SK-N-SH treated with all-trans-retinoic acid at 6 μM for 48 hours (cell line): ENCODE measurements around the gene SPATA20.

Experiments used
- ATAC-seq: fragments of 200-7000 bp; cut with Tn5 transposase; 3 replicates; pipeline ENCODE4 v1.9.1; 2020; ENCODE audit warnings: mild to moderate bottlenecking, moderate library complexity
- ARNTL ChIP-seq: fragments of 450-650 bp; formaldehyde crosslinking; IDR thresholded peaks from 2 replicates; pipeline ENCODE4 v1.5.0; 2020; ENCODE audit warnings: low read depth, mild to moderate bottlenecking, moderate library complexity, borderline replicate concordance
- CREB5 ChIP-seq: fragments of 250-450 bp; sonication (Bioruptor Pico); IDR thresholded peaks from 2 replicates; pipeline ENCODE4 v1.5.1; 2020; ENCODE audit warnings: low read depth, mild to moderate bottlenecking, moderate library complexity
- CSDC2 ChIP-seq: fragments of 250-450 bp; sonication (Bioruptor Pico); IDR thresholded peaks from 2 replicates; pipeline ENCODE4 v1.5.0; 2020; ENCODE audit warnings: mild to moderate bottlenecking, moderate library complexity
- CSRNP3 ChIP-seq: fragments of 250-450 bp; sonication (Bioruptor Pico); IDR thresholded peaks from 2 replicates; pipeline ENCODE4 v1.5.1; 2021; ENCODE audit warnings: mild to moderate bottlenecking, moderate library complexity
- ESRRG ChIP-seq: fragments of 250-450 bp; sonication (Bioruptor Pico); IDR thresholded peaks from 2 replicates; pipeline ENCODE4 v1.6.1; 2021; ENCODE audit warnings: mild to moderate bottlenecking
- GLIS3 ChIP-seq: fragments of 250-450 bp; sonication (Bioruptor Pico); IDR thresholded peaks from 2 replicates; pipeline ENCODE4 v1.5.0; 2020; ENCODE audit warnings: mild to moderate bottlenecking, moderate library complexity
- ISL1 ChIP-seq: fragments of 250-450 bp; sonication (Bioruptor Pico); IDR thresholded peaks from 2 replicates; pipeline ENCODE4 v2.1.2; 2022; ENCODE audit warnings: mild to moderate bottlenecking, moderate library complexity
- OSR1 ChIP-seq: fragments of 250-450 bp; sonication (Bioruptor Pico); IDR thresholded peaks from 2 replicates; pipeline ENCODE4 v1.8.0; 2022; ENCODE audit warnings: moderate library complexity, mild to moderate bottlenecking, inconsistent platforms
- POU6F1 ChIP-seq: fragments of 250-450 bp; sonication (Bioruptor Pico); IDR thresholded peaks from 2 replicates; pipeline ENCODE4 v1.8.0; 2021; ENCODE audit warnings: low read depth, mild to moderate bottlenecking, moderate library complexity, borderline replicate concordance
- PPARA ChIP-seq: fragments of 250-450 bp; sonication (Bioruptor Pico); IDR thresholded peaks from 2 replicates; pipeline ENCODE4 v1.5.0; 2020; ENCODE audit warnings: mild to moderate bottlenecking, borderline replicate concordance
- RARB ChIP-seq: fragments of 250-450 bp; sonication (Bioruptor Pico); IDR thresholded peaks from 2 replicates; pipeline ENCODE4 v1.8.0; 2021; ENCODE audit warnings: mild to moderate bottlenecking, moderate library complexity
- SNAI2 ChIP-seq: fragments of 250-450 bp; sonication (Bioruptor Pico); IDR thresholded peaks from 2 replicates; pipeline ENCODE4 v1.5.0; 2020; ENCODE audit warnings: mild to moderate bottlenecking, moderate library complexity
- TCF4 ChIP-seq: fragments of 250-450 bp; sonication (Bioruptor Pico); IDR thresholded peaks from 2 replicates; pipeline ENCODE4 v1.8.0; 2021; ENCODE audit warnings: mild to moderate bottlenecking, moderate library complexity, borderline replicate concordance
- TOX ChIP-seq: fragments of 250-450 bp; sonication (Bioruptor Pico); IDR thresholded peaks from 2 replicates; pipeline ENCODE4 v1.8.0; 2021; ENCODE audit warnings: mild to moderate bottlenecking, moderate library complexity, borderline replicate concordance
- TSHZ2 ChIP-seq: fragments of 250-450 bp; sonication (Bioruptor Pico); IDR thresholded peaks from 2 replicates; pipeline ENCODE4 v1.5.0; 2020; ENCODE audit warnings: mild to moderate bottlenecking, moderate library complexity
- ZC3H10 ChIP-seq: fragments of 250-450 bp; sonication (Bioruptor Pico); IDR thresholded peaks from 2 replicates; pipeline ENCODE4 v1.5.1; 2021; ENCODE audit warnings: mild to moderate bottlenecking, moderate library complexity
- ZFP3 ChIP-seq: fragments of 250-450 bp; sonication (Bioruptor Pico); IDR thresholded peaks from 2 replicates; pipeline ENCODE4 v1.5.0; 2020; ENCODE audit warnings: mild to moderate bottlenecking, moderate library complexity
- ZFP30 ChIP-seq: fragments of 450-650 bp; formaldehyde crosslinking; IDR thresholded peaks from 2 replicates; pipeline ENCODE4 v1.5.0; 2022; ENCODE audit warnings: mild to moderate bottlenecking, moderate library complexity
- ZNF565 ChIP-seq: fragments of 450-650 bp; formaldehyde crosslinking; conservative IDR thresholded peaks from 2 replicates; pipeline ENCODE4 v1.5.0; 2020; ENCODE audit warnings: low read depth, mild to moderate bottlenecking, moderate library complexity
- ZNF70 ChIP-seq: fragments of 450-650 bp; formaldehyde crosslinking; IDR thresholded peaks from 2 replicates; pipeline ENCODE4 v1.5.0; 2020; ENCODE audit warnings: mild to moderate bottlenecking, moderate library complexity
- ZNF8 ChIP-seq: fragments of 450-650 bp; formaldehyde crosslinking; IDR thresholded peaks from 2 replicates; pipeline ENCODE4 v1.5.0; 2020; ENCODE audit warnings: mild to moderate bottlenecking, moderate library complexity

Gene SPATA20

GRCh38 chr17:50585346-50585745, 38.4 kb downstream of the SPATA20 start:
- ATAC-seq, result no peak
- TF ChIP-seq ISL1 (CRISPR knock-in tag), result no peak
- no peak for TF ChIP-seq SNAI2 (CRISPR knock-in tag)
- TF ChIP-seq OSR1, result no peak
- TF ChIP-seq CREB5 (CRISPR knock-in tag), result no peak

GRCh38 chr17:50585891-50586290, 38.9 kb downstream of the SPATA20 start:
- TF ChIP-seq CREB5 (CRISPR knock-in tag) (no peak), CSRNP3 (CRISPR knock-in tag) (no peak), ZFP3 (CRISPR knock-in tag) (no peak), POU6F1 (CRISPR knock-in tag) (no peak), RARB (no peak), ARNTL (CRISPR knock-in tag) (no peak), ZFP30 (CRISPR knock-in tag) (no peak), ZNF8 (CRISPR knock-in tag) (no peak), ZNF565 (CRISPR knock-in tag) (no peak), ESRRG (CRISPR knock-in tag) (no peak), TSHZ2 (CRISPR knock-in tag) (no peak), TCF4 (CRISPR knock-in tag) (no peak), SNAI2 (CRISPR knock-in tag) (no peak), GLIS3 (CRISPR knock-in tag) (no peak), PPARA (CRISPR knock-in tag) (no peak), TOX (no peak), ZC3H10 (CRISPR knock-in tag) (no peak)

GRCh38 chr17:50586421-50587247, 39.7 kb downstream of the SPATA20 start:
- ATAC-seq, result no peak
- TF ChIP-seq TSHZ2 (CRISPR knock-in tag) (no peak), CREB5 (CRISPR knock-in tag) (no peak), CSRNP3 (CRISPR knock-in tag) (no peak), ZNF70 (CRISPR knock-in tag) (no peak), ISL1 (CRISPR knock-in tag) (no peak), SNAI2 (CRISPR knock-in tag) (no peak), ZC3H10 (CRISPR knock-in tag) (no peak), TOX (no peak), ZFP3 (CRISPR knock-in tag) (no peak), CSDC2 (CRISPR knock-in tag) (no peak), TCF4 (CRISPR knock-in tag) (no peak)

More at GRCh38 chr17:50585891-50586290, 38.9 kb downstream of the SPATA20 start:
- peak; percentile 5; the same call in 1 of the 3 replicates for ATAC-seq
